8988T (cell line): ENCODE measurements around the gene UBE2V1.
"Not testable (repeated sequence)": the region's sequence is repeated elsewhere in the genome, so short reads cannot be mapped to it uniquely, and the experiment has no call there.

Experiments used
- DNase-seq: peaks from one replicate; pipeline ENCODE4 v3.0.0; 2011

The UBE2V1 gene

DNA sequence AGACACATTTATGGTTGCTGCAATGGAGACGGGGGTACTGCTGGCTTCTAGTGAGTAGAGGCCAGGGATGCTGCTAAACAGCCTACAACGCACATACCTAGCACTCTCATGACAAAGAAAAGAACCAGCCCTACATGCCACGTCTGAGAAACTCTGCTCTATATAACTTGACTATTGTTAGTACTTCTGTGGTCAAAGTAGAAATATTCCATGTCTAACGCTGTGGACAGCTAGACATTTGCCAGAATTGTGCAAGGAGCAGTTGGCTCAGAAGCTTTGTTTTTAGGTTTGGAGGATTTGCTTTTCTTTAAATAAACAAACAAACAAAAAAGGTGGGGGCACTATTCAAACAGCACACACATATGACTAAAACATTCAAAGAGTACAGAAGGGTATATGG lies 20.5 kb downstream of the UBE2V1 start:
- no peak for DNase-seq

DNA sequence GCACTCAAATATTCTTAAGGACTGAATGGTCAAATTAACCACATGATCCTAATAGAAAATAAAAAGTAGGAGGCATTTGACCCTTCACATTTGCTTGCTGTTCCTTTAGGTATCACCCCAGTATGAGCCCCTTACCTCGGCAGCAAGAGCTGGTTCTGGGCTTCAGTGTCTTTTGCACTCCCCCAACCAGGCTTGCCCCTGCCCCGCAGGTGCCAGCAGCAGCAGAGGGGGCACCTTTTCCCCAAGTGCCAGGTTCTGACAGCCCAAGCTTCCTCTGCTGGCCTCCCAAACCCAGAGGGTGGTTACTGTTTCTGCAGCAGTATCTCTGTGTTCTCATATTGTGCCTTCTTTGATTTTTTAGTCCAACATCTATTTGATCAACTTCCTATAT lies 23.2 kb downstream of the UBE2V1 start:
- DNase-seq = no peak

DNA sequence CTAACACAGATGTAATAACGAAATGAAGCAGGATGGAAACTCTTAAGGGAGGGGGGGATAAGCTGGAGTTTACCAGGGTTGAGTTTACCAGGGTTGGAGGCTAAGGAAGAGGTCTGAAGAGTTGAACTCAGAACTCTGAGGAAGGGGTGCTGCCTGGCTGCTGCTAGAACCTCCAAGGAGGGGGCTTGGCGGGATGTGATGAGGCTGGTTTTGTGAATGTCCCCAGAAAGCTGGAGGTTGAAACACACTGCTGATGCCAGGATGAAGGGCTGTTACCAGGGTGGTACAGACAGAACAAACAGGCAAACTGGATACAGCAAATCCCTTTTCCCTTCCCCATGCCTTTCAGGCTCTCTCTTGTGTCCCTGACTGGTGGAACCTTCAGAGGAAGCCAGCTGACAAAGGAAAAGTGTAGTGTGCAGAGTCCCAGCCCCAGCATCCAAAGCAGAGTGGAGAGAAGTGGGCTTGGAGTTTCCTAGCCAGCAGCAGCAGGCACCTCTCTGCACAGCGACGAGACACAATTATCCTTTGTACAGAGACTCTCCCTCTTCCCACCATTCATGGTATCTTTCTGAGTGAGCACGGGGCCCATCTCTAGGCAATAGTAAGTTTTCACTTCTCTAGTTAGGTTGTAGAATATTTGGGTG lies 23.7 kb downstream of the UBE2V1 start:
- DNase-seq = no peak

DNA sequence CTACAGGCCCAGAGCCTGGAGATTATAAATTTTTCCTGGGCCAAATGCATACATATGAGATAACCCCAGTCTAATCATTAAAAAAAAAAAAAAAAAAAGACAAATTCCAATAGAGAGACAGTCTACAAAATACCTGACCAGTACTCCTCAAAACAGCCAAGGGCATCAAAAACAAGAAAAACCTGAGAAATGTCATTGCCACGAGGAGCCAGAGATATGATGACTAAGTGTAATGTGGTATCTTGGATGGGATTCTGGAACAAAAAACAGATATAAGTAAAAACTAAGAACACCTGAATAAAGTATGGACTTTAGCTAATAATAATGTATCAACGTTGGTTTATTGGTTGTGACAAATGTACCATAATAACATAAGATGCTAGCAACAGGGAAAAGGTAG lies 24.9 kb downstream of the UBE2V1 start:
- no peak for DNase-seq

DNA sequence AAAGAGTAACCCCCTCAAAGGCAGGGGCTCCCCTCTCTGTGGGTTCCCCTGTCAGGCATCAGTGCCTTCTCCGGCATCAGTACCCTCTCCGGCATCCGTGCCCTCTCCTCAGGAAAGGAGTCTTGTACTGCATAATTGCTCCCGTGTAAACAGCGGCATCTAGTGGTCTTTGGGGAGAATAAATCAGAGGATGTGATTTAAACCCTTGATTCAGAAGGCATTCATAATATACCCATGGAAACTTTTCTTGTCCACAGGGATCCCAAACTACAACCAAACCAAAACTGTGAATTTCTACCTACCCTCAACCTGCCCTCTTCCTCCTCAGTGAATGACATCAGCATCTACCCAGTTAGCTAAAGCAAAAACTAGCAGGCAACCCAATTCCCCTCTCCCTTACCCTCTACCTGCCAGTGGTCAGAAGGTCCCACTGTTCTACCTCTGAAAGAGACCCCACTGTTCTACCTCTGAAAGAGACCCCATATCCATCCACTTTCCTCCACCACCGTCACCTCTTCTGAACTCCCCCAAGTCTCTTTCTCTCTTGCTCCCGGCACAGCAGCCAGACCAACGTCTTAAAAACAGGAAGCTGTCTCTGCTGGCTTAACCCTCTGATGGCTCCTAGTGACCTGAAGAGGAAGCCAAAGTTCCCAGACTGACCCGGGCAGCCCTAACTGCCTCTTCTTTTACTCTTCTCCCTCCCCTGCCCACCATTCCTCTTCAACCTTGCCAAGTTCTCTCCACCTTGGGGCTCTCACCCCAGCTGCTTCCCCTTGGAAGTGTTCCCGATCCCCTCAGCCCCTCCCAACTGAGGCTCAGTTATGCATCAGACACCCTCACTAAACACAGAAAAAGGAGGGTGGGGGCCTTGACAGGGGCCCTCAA lies 27.2 kb downstream of the UBE2V1 start:
- peak; percentile 45 for DNase-seq

DNA sequence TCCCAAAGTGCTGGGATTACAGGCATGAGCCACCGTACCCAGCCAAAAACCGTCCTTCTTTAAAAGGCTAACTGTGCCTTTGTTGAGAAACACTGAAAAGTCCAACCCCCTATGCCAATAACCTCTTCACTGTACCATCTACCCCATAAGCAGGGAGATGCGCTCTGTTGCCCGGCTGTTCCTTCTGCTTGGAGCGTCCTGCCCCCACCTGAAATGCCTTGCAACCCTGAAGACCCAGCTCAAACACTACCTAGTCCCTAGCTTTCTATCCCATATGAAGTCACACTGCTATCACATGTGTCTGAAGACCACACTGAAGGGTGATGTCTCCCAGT lies 27.8 kb downstream of the UBE2V1 start:
- no peak for DNase-seq

DNA sequence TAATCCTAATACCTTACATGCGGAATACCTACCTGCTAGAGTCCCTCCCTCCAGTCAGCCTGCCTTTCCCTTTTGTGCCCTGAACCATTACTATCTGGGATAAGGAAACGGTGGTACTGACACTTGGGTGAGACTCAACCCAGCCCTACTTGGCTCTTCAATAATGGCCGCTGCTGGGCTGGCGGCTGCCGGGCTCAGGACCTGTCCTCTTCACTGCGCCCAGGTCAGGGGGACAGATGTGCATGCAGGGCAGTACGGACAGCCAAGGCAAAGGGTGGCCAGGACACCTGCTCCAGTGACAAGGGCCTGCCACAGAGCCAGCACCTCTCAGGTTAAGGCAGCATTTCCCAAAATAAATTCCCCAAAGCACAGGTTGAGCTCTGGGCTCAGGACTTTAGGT lies 29.9 kb downstream of the UBE2V1 start:
- no peak for DNase-seq

DNA sequence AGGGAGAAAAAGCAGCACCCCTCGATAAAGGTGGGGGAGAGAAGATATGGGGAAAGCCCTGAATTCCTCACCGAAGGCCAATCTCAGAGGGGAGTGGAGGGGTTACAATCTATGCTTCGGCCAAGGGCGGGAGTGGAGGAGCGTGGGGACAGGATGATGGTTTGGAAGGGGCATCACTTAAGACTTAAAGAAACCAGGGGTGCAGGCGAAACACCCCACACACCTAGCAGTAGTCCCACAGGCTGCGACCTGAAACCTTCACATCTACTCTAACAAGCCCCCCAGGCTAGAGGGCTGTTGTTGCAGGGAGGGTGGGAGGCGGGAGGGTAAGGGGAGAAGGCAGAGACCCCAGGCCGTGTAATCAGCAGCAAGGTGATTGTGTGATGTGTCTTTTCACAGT lies 30.9 kb downstream of the UBE2V1 start:
- not testable (repeated sequence) for DNase-seq

DNA sequence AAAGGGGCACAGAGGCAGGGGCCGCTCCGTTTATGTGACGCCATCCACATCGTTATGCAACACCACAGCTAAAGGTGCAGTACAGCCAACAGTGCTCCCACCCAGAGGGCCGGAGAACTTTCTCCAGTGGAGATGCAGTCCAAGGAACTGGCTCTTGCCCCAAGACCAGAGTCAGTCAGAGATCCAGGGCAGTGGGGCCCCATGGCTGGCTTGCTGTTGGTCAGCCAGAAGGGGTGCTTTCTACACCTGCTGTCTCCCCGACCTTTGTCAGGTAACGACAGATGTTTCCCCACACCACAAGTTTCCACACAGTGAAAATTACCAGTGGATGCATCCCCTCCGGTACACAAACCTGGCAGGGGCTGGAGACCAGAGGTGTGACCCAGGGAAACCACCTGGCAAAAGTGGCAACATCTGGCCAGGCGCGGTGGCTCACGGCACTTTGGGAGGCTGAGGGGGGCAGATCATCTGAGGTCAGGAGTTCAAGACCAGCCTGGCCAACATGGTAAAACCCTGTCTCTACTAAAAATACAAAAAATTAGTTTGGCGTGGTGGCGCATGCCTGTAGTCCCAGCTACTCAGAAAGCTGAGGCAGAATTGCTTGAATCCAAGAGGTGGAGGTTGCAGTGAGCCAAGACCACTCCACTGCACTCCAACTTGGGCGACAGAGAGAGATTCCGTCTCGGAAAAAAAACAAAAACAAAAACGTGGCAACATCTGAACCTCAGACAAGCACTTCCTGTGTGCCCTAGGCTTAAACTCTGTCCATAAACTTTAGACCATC lies 34.9 kb downstream of the UBE2V1 start:
- DNase-seq = no peak

DNA sequence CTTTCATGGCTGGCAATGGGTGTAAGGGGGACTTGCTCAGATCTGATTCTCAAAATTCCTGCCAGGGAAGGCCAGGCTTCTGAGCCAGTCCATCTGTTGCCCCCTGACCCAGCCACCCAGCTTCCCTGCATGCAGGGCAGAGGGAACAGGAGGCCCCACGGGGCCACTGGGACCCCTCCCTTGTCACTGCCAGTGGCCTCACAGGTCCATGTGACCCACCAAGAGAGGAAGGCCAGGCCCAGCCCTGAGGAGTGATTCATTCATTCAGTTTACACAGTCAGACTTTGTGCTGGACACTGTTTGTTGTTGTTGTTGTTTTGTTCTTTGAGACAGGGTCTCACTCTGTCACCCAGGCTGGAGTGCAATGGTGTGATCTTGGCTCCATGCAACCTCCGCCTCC lies 39.5 kb downstream of the UBE2V1 start:
- no peak for DNase-seq

DNA sequence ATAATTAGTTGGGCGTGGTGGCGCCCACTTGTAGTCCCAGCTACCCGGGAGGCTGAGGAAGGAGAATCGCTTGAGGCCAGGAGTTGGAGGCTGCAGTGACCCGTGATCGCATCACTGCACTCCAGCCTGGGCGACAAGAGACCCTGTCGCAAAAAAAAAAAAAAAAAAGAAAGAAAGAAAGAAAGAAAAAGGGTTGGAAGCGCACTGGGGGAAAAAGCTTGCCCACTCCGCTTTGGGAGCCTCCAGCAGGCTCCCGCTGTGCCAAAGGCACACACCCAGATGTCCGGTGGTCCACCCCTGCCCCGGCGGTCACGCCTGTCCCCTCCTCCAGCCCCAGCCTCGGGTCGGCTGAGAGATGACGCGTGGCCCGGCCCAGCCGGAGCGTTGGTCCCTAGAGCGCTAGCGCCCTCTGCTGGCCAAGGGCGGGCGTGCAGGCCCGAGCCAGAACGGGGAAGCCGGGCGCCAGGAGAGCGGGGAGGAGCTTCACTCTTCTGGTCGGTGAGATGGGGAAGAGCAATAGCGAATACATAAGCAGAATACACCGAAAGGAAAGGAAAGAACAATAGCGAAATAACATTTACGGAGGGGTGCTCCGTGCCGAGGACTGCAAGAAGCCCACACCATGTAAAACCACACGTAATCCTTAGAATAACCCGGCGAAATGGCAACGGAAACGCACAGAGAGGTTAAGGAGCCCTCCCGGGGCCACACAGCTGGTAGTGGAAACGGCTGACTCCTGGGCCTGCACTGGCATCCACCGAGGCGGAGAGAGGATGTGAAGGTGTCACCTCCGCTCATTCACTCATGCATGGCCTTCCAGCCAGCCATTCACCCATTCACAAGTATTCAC lies 41.7 kb downstream of the UBE2V1 start:
- DNase-seq = peak; percentile 91

DNA sequence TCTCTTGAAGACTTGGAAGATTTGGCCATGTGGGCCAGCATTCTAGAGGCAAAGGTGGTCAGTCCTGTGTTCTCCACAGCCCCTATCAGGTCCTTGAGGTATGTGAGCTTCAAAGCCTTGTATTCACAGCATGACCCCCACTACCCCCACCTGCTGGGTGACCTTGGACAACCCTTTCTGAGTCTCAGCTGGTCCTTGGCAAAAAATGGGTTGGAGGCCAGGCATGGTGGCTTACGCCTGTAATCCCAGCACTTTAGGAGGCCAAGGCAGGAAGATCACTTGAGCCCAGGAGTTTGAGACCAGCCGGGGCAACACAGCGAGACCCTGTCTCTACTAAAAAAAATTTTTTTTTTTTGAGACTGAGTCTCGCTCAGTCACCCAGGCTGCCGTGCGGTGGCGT lies 42.6 kb downstream of the UBE2V1 start:
- DNase-seq = no peak

DNA sequence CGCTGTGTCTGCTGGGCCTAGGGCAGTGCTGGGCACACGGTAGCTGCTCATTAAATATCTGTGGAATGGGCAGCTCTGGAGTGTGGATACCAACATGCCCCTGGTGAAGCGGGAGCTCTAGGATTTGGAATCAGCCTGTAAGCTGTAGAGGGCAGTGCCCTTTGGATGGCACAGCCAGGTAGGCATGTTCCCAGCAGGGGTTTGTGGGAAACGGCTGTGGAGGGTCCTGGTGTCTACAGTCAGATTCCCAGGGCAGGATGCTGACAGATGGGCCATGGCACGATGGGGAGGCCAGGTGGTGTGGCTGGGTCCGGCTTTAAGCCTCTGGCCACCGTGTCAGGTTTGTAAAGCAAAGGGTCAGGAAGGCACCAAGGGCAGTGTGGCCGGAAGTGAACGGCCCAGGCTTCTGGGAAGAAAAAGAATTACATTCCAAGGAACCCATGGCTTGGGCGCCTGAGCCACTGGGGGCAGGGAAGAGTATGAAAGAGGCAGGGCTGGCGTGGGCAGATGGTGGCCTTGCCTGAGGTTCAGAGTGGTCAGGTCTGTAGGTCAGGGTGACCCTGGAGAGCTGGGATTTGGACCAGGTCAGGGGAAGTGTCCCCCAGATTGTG lies 44.8 kb downstream of the UBE2V1 start:
- DNase-seq = no peak

DNA sequence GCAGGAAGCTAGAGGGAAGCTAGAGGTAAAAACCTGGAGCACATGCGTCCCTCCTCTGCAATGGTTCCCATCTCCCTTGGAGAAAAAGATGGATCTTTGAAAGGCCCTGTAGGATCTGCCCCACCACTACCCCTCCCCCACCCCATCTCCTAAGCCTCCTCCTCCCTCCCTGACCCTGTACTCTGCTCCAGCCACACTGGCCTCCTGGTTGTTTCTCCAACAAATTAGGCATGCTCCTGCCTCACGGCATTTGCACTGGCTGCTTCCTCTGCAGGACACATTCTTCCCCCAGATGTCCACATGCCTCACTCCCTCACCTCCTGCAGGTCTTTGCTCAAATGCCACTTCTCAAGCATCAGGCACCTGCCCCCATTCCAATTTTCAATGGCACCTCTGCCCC lies 45.5 kb downstream of the UBE2V1 start:
- no peak for DNase-seq

DNA sequence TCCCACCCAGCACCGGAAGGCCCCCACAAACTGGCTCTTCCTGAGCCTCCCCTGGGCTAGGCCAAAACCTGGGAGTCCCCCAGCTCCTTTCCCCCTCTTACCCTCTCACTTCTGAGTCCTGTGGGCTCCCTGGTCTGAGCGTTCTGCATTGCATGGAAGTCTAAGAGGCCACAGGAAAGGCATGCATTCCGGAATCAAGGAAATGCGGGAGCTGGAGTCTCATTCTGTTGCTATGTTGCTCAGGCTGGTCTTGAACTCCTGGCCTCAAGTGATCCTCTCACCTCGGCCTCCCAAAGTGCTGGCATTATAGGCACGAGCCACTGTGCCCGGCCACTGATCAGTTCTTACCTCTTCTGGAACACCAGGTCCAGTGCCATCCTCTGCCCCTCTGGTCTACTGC lies 45.9 kb downstream of the UBE2V1 start:
- no peak for DNase-seq

DNA sequence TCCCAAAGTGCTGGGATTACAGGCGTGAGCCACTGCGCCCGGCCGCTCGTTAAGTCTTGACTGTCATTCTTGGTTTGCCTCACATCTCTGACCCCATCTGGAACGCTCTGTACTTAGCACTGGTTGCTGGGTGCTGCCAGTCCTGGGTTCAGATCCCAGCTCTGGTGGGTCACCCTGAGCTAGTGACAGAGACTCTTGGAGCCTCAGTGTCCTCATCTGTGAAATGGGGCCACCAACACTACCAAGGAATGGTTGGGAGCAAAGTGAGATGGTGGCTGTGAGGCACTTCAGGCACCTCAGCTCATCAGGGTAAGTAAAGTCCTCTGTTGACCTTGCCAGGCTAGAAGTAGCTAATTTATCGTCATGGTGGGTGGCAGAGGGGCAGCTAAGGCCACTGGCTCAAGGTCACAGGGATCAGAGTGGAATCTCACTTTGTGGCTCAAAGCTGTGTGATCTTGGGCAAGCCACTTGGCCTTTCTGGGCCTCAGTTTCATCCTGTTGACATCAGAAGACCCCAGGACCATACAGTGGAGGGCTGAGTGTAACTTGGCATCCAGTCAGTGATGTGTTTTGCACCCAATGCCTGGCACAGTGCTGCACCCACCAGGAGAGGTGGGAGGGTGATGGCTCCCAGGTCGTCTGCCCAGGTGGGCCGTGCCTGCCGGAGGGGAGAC lies 46.7 kb downstream of the UBE2V1 start:
- no peak for DNase-seq

DNA sequence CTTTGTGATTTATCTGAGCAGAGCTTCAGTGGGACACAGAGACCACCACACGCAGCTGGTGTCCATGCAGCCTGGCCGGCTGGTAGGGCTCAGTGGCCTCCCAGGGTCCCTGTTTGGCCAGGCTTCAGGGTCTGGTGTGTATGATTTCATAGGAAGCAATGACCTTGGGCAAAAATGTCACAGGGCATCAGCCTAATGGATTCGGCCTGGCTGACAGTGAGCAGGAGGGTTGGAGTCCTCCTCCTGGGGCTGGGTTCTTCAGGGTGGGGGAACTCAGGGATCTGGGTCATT lies 47.7 kb downstream of the UBE2V1 start:
- no peak for DNase-seq

DNA sequence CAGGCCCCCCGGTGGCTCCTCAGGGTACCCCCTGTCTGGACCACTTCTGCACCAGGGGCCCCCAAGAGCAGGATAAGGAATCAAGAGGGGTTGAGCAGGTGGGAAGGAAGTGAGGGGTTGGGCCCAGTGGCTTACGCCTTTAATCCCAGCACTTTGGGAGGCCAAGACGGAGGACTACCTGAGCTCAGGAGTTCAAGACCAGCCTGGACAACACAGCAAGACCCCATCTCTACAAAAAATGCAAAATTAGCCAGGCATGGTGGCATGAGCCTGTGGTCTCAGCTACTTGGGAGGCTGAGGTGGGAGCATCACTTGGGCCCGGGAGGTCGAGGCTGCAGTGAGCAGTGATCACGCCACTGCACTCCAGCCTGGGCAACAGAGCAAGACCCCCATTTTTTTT lies 49.2 kb downstream of the UBE2V1 start:
- not testable (repeated sequence) for DNase-seq

DNA sequence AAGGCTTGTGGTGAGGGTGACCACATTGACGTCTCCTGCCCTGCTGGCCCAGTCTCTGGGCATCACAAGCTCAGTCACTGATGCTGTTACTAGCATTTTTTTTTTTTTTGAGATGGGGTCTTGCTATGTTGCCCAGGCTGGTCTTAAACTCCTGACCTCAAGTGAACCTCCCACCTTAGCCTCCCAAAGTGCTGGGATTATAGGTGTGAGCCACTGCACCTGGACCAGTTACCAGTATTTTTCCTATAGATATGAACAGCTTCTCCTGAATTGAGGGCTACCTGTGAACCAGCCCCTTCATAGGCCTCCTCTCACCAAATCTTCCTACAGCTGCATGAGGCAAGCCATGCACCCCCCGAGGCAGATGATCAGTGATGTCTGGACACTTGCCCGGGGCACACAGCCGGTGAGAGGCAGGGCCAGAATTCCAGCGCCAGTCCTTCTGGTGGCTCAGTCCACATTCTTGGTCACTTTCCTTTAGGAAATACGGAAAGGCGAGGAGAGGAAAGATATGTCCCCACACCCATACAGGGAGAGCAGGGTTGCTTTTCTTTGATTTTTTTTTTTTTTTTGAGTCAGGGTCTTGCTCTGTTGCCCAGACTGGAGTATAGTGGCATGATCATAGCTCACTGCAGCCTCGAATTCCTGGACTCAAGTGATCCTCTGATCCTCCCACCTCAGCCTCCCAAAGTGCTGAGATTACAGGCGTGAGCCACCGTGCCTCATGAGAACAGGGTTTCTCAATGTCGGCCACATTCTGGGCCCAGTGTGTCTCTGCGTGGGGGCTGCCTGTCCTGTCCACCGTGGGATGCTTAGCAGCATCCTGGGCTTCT lies 50.7 kb downstream of the UBE2V1 start:
- no peak for DNase-seq

DNA sequence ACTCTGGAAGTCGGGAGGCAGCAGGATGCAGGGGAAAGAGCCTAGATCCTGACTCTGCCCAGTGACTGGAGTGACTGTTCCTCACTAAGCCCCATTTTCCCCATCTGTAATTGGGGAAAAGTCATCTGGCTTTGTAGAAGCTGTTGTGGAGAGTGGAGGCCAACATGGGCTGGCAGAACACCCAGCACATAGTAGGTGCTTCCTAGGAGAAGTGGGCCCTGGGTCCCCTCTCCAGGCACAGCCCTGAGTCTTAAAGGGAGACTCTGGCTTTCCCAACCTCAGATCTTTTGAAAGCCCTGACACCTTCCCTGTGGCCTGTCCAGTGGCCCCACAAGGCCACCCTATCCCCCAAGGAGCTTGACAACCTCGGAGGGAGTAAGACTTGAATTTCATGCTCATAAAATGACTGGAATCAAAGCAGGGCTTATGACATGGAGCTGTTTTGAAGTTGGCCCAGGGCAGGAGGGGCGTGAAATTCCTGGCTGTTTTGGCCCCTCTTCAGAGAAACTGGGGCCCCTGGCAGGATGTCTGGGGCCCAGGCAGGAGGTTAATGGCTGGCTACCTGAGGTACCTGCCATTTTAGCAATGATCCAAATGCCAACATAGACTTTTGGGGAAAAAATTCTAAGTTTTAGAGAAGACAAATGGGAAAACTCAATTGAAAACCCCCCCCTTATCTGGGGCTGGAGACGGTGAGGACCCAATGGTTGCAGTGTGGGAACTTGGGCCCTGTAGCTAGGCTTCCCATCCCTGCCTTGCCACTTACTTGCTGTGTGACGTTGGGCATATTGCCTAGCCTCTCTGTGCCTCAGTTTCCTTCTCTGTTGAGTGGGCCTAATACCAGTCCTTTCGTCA lies 51.6 kb downstream of the UBE2V1 start:
- DNase-seq = no peak
